HG02943 (cell line): ENCODE data around the gene CTIF.
"Not testable (repeated sequence)": the region's sequence is repeated elsewhere in the genome, so short reads cannot be mapped to it uniquely, and the experiment has no call there.

Source experiments
- ATAC-seq: cut with Tn5 transposase; IDR thresholded peaks from one replicate; pipeline ENCODE4 v1.9.1; 2021; ENCODE audit warnings: mild to moderate bottlenecking, low read depth, moderate library complexity; ENCODE audit not compliant: unreplicated experiment

The CTIF gene

GRCh38 chr18:48804856-48805610 is 266.2 kb downstream of the CTIF start:
- ATAC-seq, result no peak

DNA sequence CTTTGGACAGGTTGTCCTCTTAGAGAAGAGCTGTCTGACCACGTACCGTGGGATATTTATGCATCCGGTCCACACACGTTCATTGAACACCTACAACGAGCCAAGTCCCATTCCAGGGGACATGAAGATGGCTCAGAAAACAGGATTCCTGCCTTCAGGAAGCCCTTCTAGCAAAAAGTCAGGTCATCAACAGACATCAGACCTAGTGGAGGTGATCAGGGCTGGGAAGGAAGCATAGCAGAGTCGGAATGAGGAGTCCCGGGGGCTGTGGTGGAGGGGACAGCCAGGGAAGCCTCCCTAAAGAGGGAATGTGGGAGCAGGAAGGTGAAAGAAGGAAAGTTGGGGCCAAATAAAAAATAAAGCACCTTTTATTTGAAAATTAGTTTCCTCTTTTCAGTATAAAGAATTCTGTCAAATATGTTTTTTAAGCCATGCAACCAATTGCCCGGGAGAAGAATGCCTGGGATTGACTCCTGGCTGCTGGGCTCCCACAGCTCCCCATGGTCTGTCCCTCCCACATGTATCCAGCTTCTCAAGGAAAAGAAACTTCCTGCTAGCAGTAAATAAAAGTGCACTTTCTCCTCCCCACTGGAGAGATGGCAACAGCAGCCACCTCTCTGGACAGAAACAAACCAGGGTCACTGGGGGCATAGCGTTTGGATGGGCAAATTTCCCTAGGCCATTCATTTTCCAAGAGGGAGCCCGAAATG is 267.1 kb downstream of the CTIF start:
- ATAC-seq, result no peak

- no peak for ATAC-seq
Observed at GRCh38 chr18:48806551-48807261, 267.9 kb downstream of the CTIF start.

GRCh38 chr18:48808476-48808875 is 269.6 kb downstream of the CTIF start:
- no peak for ATAC-seq

GRCh38 chr18:48809365-48809764 is 270.5 kb downstream of the CTIF start:
- no peak for ATAC-seq

- no peak for ATAC-seq
Observed at GRCh38 chr18:48810805-48811204, 272.0 kb downstream of the CTIF start.

GRCh38 chr18:48811401-48811800 is 272.6 kb downstream of the CTIF start:
- ATAC-seq, result no peak

- ATAC-seq, result not testable (repeated sequence)
Observed at GRCh38 chr18:48811977-48812451, 273.2 kb downstream of the CTIF start.

DNA sequence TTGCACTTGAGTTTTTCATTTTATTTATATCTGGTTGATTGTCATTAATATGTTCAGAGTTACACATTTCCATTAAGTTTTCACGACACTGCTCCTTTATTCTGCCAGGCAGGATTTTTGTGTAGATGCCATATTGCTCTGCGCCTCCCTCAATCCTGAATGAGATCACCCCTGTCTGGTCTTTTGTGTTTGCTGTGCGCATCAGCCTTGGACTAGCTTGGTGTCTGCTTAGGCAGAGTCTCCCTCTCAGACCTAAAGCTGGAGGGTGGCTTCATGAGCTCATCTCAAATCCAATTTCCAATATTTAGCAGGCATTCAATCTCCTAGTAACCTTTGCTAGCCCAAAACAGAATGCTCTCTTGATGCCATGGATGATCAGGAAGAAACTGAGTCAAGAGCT is 274.5 kb downstream of the CTIF start:
- no peak for ATAC-seq

DNA sequence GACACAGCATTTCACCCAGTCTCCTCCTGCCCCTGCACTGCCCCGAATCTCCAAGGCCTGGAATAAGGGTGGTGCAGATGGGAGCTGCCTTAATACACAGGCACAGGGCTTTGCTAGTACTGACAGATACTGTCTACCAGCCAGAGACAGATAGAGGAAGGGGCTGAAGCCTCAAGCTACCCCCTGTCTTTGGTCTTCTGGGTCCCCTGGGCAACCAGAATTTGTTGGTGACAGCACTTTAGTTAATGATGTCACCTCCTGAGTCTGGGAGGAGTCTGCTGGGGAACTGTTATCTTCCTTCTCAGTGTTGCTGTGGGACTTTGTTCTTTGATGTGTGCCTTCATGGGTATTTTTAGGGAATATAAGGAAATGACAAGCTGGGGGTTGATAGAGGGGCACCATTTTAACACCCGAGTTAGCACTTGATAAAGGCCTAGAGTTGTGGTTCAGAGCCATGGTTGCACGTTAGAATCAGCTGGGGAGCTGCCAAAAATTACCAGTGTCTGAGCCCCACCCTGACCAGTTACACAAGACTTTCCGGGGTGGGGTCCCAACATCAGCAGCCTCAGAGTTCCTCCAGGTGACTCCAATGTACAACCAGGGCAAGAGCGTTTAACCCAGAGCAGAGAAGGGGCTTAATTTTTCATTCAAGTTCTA is 275.1 kb downstream of the CTIF start:
- no peak for ATAC-seq

- no peak for ATAC-seq
Observed at GRCh38 chr18:48814490-48815178, 275.8 kb downstream of the CTIF start.

- ATAC-seq, result no peak
Observed at GRCh38 chr18:48815179-48815515, 276.3 kb downstream of the CTIF start.

GRCh38 chr18:48815581-48816324 is 276.9 kb downstream of the CTIF start:
- no peak for ATAC-seq

- no peak for ATAC-seq
Observed at GRCh38 chr18:48816554-48816953, 277.7 kb downstream of the CTIF start.

DNA sequence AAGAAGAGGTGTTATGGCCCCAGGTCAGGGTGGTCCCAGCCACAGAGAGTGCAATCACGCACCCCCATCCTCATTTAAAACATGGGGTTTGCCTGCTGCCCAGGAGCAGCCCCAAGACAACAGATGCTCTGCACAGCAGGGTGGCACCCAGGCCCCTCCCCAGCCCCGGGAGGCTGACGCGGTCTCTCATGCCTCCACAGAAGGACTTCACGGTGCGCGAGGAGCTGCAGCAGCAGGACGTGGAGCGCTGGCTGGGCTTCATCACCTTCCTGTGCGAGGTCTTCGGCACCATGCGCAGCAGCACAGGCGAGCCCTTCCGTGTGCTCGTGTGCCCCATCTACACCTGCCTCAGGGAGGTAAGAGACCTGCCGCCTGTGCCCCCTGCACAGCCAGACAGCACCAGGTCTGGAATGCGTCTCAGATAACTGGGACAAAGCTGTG is 278.2 kb downstream of the CTIF start:
- no peak for ATAC-seq

GRCh38 chr18:48818329-48819254 is 279.8 kb downstream of the CTIF start:
- no peak for ATAC-seq

- ATAC-seq, result no peak
Observed at GRCh38 chr18:48819276-48819675, 280.4 kb downstream of the CTIF start.

DNA sequence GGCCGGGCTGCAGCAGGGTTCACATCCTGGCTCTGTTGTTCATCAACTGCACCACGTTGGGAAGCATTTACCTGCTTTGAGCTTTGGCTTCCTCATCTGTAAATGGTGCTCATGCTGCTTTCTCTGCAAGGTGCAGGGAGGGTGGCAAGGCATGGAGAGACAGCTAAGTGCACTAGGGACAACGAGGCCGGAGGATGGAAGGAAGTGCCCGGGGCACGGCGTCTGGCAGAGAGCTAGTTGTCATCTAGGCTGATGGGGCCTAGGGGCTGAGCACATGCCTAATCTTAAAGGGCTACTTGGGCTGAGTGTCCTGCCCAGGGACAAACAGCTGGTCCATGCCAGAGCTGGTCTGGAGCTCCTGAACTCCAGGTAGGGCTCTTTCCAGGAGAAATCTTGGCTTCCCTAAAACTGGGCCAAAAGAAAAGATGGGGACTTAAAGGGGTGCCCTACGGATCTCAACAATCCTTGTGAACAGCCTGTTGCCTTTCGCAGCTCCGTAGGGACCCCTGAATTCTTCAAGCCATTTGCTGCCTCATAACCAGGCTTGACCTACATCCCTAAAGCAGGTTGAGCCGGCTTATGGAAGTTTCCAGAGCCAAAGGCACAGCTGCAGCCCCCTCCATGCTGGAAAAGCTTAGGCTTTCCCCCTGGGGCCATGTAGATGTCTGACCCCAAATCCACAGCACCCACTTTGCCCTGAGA is 281.1 kb downstream of the CTIF start:
- no peak for ATAC-seq
